ENCODE measurements around the gene VPS13A. TPM values are rescaled to one million over a fixed set of nuclear protein-coding genes. Genes with fewer than 3 reads are reported as not detected.
"Not testable (repeated sequence)": the region's sequence is repeated elsewhere in the genome, so short reads cannot be mapped to it uniquely, and the experiment has no call there.

Gene VPS13A
- total and polyA plus RNA-seq, 2 donors: 8.4 to 98.7 TPM

DNA sequence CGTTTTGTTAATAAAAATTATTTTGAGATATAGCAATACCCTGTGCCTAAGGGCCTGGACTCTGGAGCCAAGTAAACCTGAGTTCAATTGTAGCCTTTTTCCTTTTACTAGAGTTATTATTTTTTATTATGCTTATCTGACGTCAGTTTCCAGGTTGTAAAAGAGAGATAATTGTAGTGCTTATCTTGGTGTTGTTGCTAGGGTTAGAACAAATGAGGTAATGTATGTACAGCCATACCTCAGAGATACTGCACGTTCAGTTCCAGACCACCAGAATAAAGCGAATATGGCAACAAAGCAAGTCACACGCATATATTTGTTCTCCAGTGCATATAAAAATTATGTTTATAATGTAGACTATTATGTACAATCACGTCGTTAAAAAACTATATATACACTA lies 215.0 kb downstream of the VPS13A start:
- WGBS: 74% methylated on average over 7 of the region's 7 CpGs
- DNase-seq (ENCODE audit: extremely low spot score): no peak
- H3K4me3 ChIP-seq (ENCODE audit: low read depth, low read length): no peak overlapping the region
- H3K4me1 ChIP-seq (ENCODE audit: insufficient read depth): no peaks in the 10 kb centered on the region
- no peak overlapping the region for H3K27ac ChIP-seq (ENCODE audit: low read depth)
- H3K36me3 ChIP-seq (ENCODE audit: insufficient read depth): no peaks in the 10 kb centered on the region

DNA sequence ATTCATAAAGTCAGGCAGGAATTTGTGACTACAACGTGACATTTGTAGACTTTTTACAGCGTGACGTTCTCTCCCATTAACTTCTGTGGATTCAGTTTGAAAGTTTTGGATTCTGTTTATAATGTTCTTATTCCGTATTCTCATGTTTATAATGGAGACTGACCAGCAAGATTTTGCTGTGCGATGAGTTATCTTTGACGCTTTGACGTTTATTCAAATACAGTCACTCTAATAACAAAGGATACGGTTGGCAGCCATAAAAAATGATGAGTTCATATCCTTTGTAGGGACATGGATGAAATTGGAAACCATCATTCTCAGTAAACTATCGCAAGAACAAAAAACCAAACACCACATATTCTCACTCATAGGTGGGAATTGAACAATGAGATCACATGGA lies 221.2 kb downstream of the VPS13A start:
- H3K4me3 ChIP-seq (ENCODE audit: low read depth, low read length); H3K4me1 ChIP-seq (ENCODE audit: insufficient read depth); H3K36me3 ChIP-seq (ENCODE audit: insufficient read depth); DNase-seq (ENCODE audit: extremely low spot score); H3K27ac ChIP-seq (ENCODE audit: low read depth): not testable (repeated sequence)
- WGBS: 53% methylated on average over 9 of the region's 9 CpGs

DNA sequence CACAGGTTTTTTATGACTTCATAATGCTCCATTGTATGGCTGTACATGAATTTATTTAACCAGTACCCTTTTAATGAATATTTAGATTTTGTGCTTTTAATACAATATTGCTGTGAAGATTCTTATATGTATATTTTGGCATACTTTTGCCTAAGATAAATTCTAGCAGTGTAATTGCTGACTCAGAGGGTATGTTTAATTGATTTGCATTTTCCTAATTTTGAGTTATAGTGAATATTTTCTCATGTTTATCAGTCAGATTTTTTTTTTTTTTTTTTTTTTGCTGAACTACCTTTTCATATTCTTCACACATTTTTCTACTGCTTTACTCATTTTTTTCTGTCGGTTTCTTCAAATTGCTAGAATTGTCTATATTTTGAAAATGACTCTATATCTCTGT lies 222.6 kb downstream of the VPS13A start:
- no peak overlapping the region for H3K4me3 ChIP-seq (ENCODE audit: low read depth, low read length)
- no peak for DNase-seq (ENCODE audit: extremely low spot score)
- 99% methylated on average over 1 of the region's 1 CpG for WGBS
- no peak overlapping the region for H3K27ac ChIP-seq (ENCODE audit: low read depth)
- no peaks in the 10 kb centered on the region for H3K36me3 ChIP-seq (ENCODE audit: insufficient read depth)
- H3K4me1 ChIP-seq (ENCODE audit: insufficient read depth): no peaks in the 10 kb centered on the region

GRCh38 chr9:77402286-77402685 lies 225.0 kb downstream of the VPS13A start:
- Histone ChIP-seq H3K4me3 (ENCODE audit: low read depth, low read length) (no peak overlapping the region), H3K27ac (ENCODE audit: low read depth) (no peak overlapping the region), H3K4me1 (ENCODE audit: insufficient read depth) (no peaks in the 10 kb centered on the region), H3K36me3 (ENCODE audit: insufficient read depth) (no peaks in the 10 kb centered on the region)
- no peak for DNase-seq (ENCODE audit: extremely low spot score)
- 72% methylated on average over 2 of the region's 2 CpGs for WGBS

DNA sequence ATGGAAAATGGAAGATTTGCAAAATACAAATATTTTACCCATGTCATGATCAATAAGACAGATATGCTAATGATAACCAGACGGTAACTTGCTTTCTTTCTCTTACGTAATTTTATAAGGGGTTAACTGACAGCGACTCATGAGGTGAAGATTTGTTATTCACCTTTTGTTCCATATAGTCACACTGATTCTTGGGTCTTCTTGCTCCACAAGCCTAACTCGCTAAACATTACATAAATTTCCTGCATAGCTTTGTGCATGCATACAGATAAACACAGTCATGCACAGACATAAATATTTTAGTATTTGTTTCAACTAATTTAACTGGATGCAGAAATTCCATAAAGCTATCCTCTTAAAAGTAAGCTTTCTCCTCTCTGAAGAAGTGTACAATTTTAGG lies 225.9 kb downstream of the VPS13A start:
- no peak for DNase-seq (ENCODE audit: extremely low spot score)
- H3K36me3 ChIP-seq (ENCODE audit: insufficient read depth): no peaks in the 10 kb centered on the region
- WGBS: 64% methylated on average over 4 of the region's 4 CpGs
- no peak overlapping the region for H3K27ac ChIP-seq (ENCODE audit: low read depth)
- H3K4me3 ChIP-seq (ENCODE audit: low read depth, low read length): no peak overlapping the region
- H3K4me1 ChIP-seq (ENCODE audit: insufficient read depth): no peaks in the 10 kb centered on the region

- not testable (repeated sequence) for H3K36me3 ChIP-seq (ENCODE audit: insufficient read depth)
- WGBS: 92% methylated on average over 9 of the region's 9 CpGs
Observed at GRCh38 chr9:77408521-77408920, 231.2 kb downstream of the VPS13A start.

DNA sequence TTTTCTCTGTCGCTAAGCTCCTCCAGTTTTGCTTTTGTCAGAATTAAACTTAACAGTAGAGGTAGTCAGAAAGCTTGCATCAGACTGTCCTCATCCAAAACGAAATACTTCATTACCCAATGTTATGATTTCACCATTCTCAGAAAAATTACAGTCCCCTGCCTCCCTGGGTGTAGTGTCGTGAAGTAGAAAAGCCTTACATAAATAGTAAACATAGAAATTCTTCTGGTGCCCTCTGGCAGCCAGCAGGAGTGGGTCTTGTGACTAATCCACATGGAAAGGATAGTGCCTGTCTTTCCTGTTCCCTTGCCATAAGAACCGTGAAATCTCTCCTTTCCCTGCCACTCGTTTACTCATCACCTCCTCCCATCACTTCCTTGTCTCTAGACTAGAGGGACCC lies 240.2 kb downstream of the VPS13A start:
- peaks cover 1% of the 10 kb centered on the region for H3K36me3 ChIP-seq (ENCODE audit: insufficient read depth)
- no peaks in the 10 kb centered on the region for H3K4me1 ChIP-seq (ENCODE audit: insufficient read depth)
- DNase-seq (ENCODE audit: extremely low spot score): no peak
- 47% methylated on average over 5 of the region's 5 CpGs for WGBS
- no peak overlapping the region for H3K27ac ChIP-seq (ENCODE audit: low read depth)
- H3K4me3 ChIP-seq (ENCODE audit: low read depth, low read length): no peak overlapping the region

More at GRCh38 chr9:77408521-77408920, 231.2 kb downstream of the VPS13A start:
- not testable (repeated sequence) for H3K4me3 ChIP-seq (ENCODE audit: low read depth, low read length); H3K27ac ChIP-seq (ENCODE audit: low read depth); DNase-seq (ENCODE audit: extremely low spot score); H3K4me1 ChIP-seq (ENCODE audit: insufficient read depth)

DNA sequence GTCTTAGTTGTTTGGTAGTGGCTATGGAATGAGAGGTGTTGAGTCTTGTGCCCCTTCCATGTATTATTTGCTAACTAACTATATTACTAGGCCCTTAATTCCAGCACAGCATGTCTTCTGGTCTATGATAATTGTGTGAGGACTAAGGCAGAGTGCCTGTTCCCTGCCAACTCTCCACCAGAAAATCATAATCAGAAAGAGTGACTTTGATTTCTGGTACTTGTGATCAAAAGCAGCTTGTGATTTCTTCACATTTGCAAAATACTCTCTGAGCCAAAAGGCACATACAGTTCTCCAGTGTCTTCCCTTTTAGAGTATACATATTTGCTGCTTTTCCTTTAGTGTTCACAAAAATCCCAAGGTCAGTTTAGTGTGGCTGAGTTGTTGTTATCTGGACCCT lies 240.9 kb downstream of the VPS13A start:
- H3K4me1 ChIP-seq (ENCODE audit: insufficient read depth): no peaks in the 10 kb centered on the region
- H3K27ac ChIP-seq (ENCODE audit: low read depth): no peak overlapping the region
- DNase-seq (ENCODE audit: extremely low spot score): no peak
- H3K36me3 ChIP-seq (ENCODE audit: insufficient read depth): peaks cover 1% of the 10 kb centered on the region
- no peak overlapping the region for H3K4me3 ChIP-seq (ENCODE audit: low read depth, low read length)

- Histone ChIP-seq H3K27ac (ENCODE audit: low read depth) (no peak overlapping the region), H3K36me3 (ENCODE audit: insufficient read depth) (no peaks in the 10 kb centered on the region), H3K4me3 (ENCODE audit: low read depth, low read length) (no peak overlapping the region), H3K4me1 (ENCODE audit: insufficient read depth) (no peaks in the 10 kb centered on the region)
- DNase-seq (ENCODE audit: extremely low spot score): no peak
- 58% methylated on average over 2 of the region's 2 CpGs for WGBS
Observed at GRCh38 chr9:77420641-77421040, 243.3 kb downstream of the VPS13A start.

- no peak overlapping the region for H3K27ac ChIP-seq (ENCODE audit: low read depth)
Observed at GRCh38 chr9:77421506-77422265, 244.4 kb downstream of the VPS13A start.

GRCh38 chr9:77422969-77423368 lies 245.6 kb downstream of the VPS13A start:
- WGBS: 94% methylated on average over 3 of the region's 3 CpGs
- no peaks in the 10 kb centered on the region for H3K36me3 ChIP-seq (ENCODE audit: insufficient read depth)
- no peak for DNase-seq (ENCODE audit: extremely low spot score)
- no peak overlapping the region for H3K4me3 ChIP-seq (ENCODE audit: low read depth, low read length)
- no peak overlapping the region for H3K27ac ChIP-seq (ENCODE audit: low read depth)
- H3K4me1 ChIP-seq (ENCODE audit: insufficient read depth): no peaks in the 10 kb centered on the region

More at GRCh38 chr9:77421506-77422265, 244.4 kb downstream of the VPS13A start:
- no peak overlapping the region for H3K4me3 ChIP-seq (ENCODE audit: low read depth, low read length)
- WGBS: 94% methylated on average over 10 of the region's 10 CpGs
- no peaks in the 10 kb centered on the region for H3K4me1 ChIP-seq (ENCODE audit: insufficient read depth)
- DNase-seq (ENCODE audit: extremely low spot score): no peak
- no peaks in the 10 kb centered on the region for H3K36me3 ChIP-seq (ENCODE audit: insufficient read depth)

GRCh38 chr9:77423841-77424240 lies 246.5 kb downstream of the VPS13A start:
- DNase-seq (ENCODE audit: extremely low spot score): no peak
- no peak overlapping the region for H3K27ac ChIP-seq (ENCODE audit: low read depth)
- WGBS: 91% methylated on average over 3 of the region's 3 CpGs
- H3K4me1 ChIP-seq (ENCODE audit: insufficient read depth): no peaks in the 10 kb centered on the region
- no peaks in the 10 kb centered on the region for H3K36me3 ChIP-seq (ENCODE audit: insufficient read depth)
- H3K4me3 ChIP-seq (ENCODE audit: low read depth, low read length): no peak overlapping the region

GRCh38 chr9:77424993-77425392 lies 247.7 kb downstream of the VPS13A start:
- Histone ChIP-seq H3K4me1 (ENCODE audit: insufficient read depth) (no peaks in the 10 kb centered on the region), H3K27ac (ENCODE audit: low read depth) (no peak overlapping the region), H3K4me3 (ENCODE audit: low read depth, low read length) (no peak overlapping the region), H3K36me3 (ENCODE audit: insufficient read depth) (no peaks in the 10 kb centered on the region)
- 84% methylated on average over 2 of the region's 2 CpGs for WGBS
- DNase-seq (ENCODE audit: extremely low spot score): no peak

DNA sequence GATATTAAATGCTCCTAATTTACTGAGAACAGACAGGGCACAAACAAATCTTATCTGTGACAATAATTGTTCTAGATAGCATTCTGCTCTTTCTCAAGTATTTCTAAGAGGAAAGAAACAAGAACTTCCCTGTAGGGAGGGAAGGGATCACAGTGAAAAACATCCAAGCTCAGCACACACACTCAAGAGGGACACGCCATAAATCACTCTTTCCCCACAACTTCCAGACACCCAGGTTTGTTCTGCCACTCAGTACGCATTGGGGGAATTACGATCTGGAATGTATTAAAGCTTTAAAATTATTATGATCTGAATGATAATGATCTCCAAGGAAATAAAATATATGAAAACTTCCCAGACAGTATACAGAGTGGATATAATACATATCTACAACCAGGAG lies 249.4 kb downstream of the VPS13A start:
- H3K4me3 ChIP-seq (ENCODE audit: low read depth, low read length): no peak overlapping the region
- no peak for DNase-seq (ENCODE audit: extremely low spot score)
- H3K27ac ChIP-seq (ENCODE audit: low read depth): no peak overlapping the region
- no peaks in the 10 kb centered on the region for H3K36me3 ChIP-seq (ENCODE audit: insufficient read depth)
- WGBS: 53% methylated on average over 3 of the region's 3 CpGs
- H3K4me1 ChIP-seq (ENCODE audit: insufficient read depth): no peaks in the 10 kb centered on the region
